Testis (tissue), 3 donors: ENCODE measurements around the gene NME7. TPM values are rescaled to one million over a fixed set of nuclear protein-coding genes. Genes with fewer than 3 reads are reported as not detected.

Experiments used
- DNase-seq: peaks from one replicate; pipeline ENCODE4 v3.0.0-alpha.2; 2019
- H3K27ac ChIP-seq, 2 donors: fragments of 200-600 bp; sonication (generic); one replicate each; pipeline ENCODE4 v1.5.1; 2019
- H3K27me3 ChIP-seq: fragments of 200-600 bp; sonication (generic); one replicate; pipeline ENCODE4 v1.5.1; 2019
- H3K36me3 ChIP-seq: fragments of 200-600 bp; sonication (generic); one replicate; pipeline ENCODE4 v1.5.1; 2017; ENCODE audit warnings: low read depth; ENCODE audit errors: missing control alignments
- H3K4me1 ChIP-seq: fragments of 200-600 bp; sonication (generic); one replicate; pipeline ENCODE4 v1.5.1; 2019
- H3K4me3 ChIP-seq, 2 donors: fragments of 200-600 bp; sonication (generic); one replicate each; pipeline ENCODE4 v1.5.1; 2017 to 2019
- H3K9me3 ChIP-seq: fragments of 200-600 bp; sonication (generic); one replicate; pipeline ENCODE4 v1.5.1; 2017
- CTCF ChIP-seq, 3 experiments: fragments of 450-650 bp in 2 of 3; fragments of 200-600 bp in 1 of 3; sonication (generic) in 1 of 3; IDR thresholded peaks; one replicate each; pipeline ENCODE4 v1.5.1; 2016 to 2019; ENCODE audit warnings: antibody characterized with exemption in 3 of 3, mild to moderate bottlenecking in 2 of 3, moderate library complexity in 1 of 3
- POLR2A ChIP-seq: fragments of 450-650 bp; IDR thresholded peaks from one replicate; pipeline ENCODE4 v1.6.1; 2017; ENCODE audit warnings: antibody characterized with exemption, mild to moderate bottlenecking, moderate library complexity
- WGBS, 2 donors: methylation state at CpG; one replicate each; pipeline ENCODE4 v1.1.5; 2018; 5-methylcytosine and 5-hydroxymethylcytosine counted together
- intact Hi-C: fragments of 100-400 bp; cut with DNase I; formaldehyde crosslinking; loops from one replicate; pipeline ENCODE4 v1.15.1; 2023; ENCODE audit warnings: low total_unique reads
- polyA plus RNA-seq: library from polyadenylated mRNA; stranded (reverse); fragments of 350-450 nt; fragmentation: Illumina TruSeq; extraction: RNeasy Lipid Tissue Mini Kit (QIAGEN cat#74804); gene quantifications from one replicate; pipeline ENCODE4 v1.2.3, GENCODE V29; 2014; ENCODE audit warnings: low read depth, low replicate concordance; ENCODE audit not compliant: insufficient read depth
- total RNA-seq, 2 donors: library from RNA; depleted of rRNA; stranded (reverse); fragments of >200 nt; gene quantifications; one replicate each; pipeline ENCODE4 v1.2.3, GENCODE V29; 2016

NME7 gene
- total and polyA plus RNA-seq, 3 donors from 2014 or later: 21.4 to 29.0 (median 24.0) TPM

DNA sequence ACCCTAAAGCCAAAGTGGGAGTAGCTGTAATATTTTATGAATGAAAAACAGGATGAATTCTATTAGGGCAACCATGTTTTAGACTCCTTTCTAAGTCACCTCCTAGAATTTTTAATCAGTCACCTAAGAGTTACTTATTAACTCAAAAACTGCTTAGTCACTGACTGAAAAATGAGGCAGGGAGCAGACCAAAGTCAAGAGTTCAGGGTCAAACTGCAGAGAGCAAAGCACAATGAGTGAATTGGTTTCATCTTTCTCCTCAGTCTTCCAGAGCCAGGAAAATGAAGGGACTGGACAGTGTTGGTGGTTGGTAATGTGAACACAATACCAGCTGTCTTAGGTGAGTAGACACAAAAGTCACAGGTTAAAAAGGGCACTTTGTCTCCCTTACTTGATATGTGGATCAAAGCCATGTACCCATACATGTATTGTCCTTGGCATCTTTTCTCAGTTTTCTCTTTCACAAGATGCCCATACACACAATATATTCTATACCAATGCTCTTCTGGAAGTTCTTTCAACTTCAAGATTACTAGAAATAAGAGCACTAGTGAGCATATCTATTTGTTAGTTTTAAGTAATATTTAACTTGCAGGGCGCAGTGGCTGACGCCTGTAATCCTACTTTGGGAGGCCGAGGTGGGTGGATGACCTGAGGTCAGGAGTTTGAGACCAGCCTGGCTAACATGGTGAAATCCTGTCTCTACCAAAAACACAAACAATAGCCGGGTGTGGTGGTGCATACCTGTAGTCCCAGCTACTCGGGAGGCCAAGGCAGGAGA lies 218.9 kb downstream of the NME7 start:
- DNase-seq: no peak
- TF ChIP-seq CTCF (IDR thresholded peaks at IDR 0.05) (no peak), POLR2A (no peak)
- WGBS, 2 donors: 66 to 97% methylated on average over 5 of the region's 5 CpGs

DNA sequence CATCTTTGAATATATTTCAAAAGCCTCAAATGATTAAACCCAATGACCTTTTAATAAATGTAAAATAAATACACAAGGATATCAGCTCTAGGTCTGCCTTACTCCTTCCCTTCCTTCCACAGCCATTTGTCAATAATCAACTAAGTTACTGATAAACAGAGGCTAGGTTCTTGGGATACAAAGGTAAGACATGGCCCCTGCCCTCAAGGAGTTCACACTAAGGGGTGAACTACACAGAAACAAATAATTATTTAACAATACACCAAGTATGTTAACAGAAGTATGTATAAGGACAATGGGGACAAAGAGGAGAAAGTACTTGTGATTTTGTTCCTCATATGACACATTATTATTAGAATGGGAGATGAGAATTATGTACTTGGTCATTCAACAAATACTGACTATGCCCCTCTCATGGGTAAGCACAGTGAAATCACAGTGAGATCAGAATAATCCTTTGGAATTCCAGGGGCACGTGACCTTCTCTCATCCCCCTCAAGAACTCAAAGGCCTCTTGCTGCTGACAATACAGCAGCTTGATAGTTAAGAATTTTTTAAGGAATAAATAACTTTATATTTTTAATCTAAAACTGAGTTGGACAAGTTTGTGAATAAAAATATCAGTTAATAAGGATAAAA lies 220.9 kb downstream of the NME7 start:
- Histone ChIP-seq H3K36me3 (no peaks in the 10 kb centered on the region), H3K4me1 (no peaks in the 10 kb centered on the region), H3K4me3 (no peak overlapping the region), H3K27me3 (no peaks in the 10 kb centered on the region), H3K27ac (no peak overlapping the region), H3K9me3 (no peaks in the 10 kb centered on the region)
- DNase-seq: no peak
- intact Hi-C loops: no loop called here
- WGBS, 2 donors: 88 to 91% methylated on average over 1 of the region's 1 CpG
- TF ChIP-seq CTCF (IDR thresholded peaks at IDR 0.05) (no peak), POLR2A (no peak)

More for the DNA sequence above, 218.9 kb downstream of the NME7 start:
- no peak overlapping the region for H3K4me3 ChIP-seq
- H3K36me3 ChIP-seq: no peaks in the 10 kb centered on the region
- H3K27me3 ChIP-seq: no peaks in the 10 kb centered on the region
- H3K27ac ChIP-seq: no peak overlapping the region
- no peaks in the 10 kb centered on the region for H3K4me1 ChIP-seq
- no peaks in the 10 kb centered on the region for H3K9me3 ChIP-seq
- intact Hi-C loops: no loop called here

GRCh38 chr1:169144941-169145626 lies 222.5 kb downstream of the NME7 start:
- Histone ChIP-seq H3K27me3 (no peaks in the 10 kb centered on the region), H3K4me1 (no peaks in the 10 kb centered on the region), H3K4me3 (no peak overlapping the region), H3K9me3 (no peaks in the 10 kb centered on the region), H3K36me3 (no peaks in the 10 kb centered on the region), H3K27ac (no peak overlapping the region)
- 85 to 88% methylated on average over 7 of the region's 7 CpGs for WGBS, 2 donors
- DNase-seq: no peak
- no peak for TF ChIP-seq CTCF (IDR thresholded peaks at IDR 0.05)
- no peak for TF ChIP-seq POLR2A
- intact Hi-C loops: no loop called here

DNA sequence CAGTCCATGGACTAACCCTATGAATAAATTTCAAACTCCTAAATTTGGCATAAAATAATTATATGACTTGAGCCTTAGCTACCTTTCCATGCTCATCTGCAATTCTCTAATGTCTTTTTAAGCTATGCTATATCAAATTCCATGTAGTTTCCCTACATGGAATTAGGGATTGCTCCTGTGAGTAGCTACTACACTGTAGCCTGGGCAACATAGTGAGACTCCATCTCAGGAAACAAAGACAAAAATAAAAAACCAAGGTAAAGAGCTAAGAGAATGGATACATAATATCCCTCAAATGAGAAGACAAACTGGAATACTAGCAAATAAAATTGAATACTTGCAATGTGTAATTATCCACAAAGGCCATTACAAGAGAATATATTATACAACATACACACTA lies 223.6 kb downstream of the NME7 start:
- Histone ChIP-seq H3K4me1 (no peaks in the 10 kb centered on the region), H3K27ac (no peak overlapping the region), H3K9me3 (no peaks in the 10 kb centered on the region), H3K4me3 (no peak overlapping the region), H3K36me3 (no peaks in the 10 kb centered on the region), H3K27me3 (no peaks in the 10 kb centered on the region)
- intact Hi-C loops: no loop called here
- TF ChIP-seq CTCF (IDR thresholded peaks at IDR 0.05) (no peak), POLR2A (no peak)
- no peak for DNase-seq
